ENCODE data around the gene EFHB.

DNA sequence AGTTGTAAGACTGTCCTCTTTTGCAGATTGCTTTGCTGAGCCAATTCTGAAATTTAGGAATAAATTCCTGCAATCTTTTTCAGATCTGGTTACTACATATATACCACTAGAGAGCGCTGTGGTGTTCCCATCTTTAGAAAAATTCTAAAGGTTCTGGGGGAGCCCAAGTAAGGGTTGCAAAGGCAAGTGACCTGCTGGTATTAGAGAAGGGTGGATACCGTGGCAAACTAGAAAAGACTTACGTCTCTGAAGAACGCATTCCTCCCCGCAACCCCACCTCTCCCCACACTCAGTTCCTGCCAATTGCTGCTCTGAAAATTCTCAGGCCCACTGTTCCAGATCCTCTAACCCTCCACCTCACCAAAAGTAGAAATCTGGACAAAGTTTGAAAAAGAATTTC, 48.5 kb downstream of the EFHB start:
- TF ChIP-seq, protein P1, sequence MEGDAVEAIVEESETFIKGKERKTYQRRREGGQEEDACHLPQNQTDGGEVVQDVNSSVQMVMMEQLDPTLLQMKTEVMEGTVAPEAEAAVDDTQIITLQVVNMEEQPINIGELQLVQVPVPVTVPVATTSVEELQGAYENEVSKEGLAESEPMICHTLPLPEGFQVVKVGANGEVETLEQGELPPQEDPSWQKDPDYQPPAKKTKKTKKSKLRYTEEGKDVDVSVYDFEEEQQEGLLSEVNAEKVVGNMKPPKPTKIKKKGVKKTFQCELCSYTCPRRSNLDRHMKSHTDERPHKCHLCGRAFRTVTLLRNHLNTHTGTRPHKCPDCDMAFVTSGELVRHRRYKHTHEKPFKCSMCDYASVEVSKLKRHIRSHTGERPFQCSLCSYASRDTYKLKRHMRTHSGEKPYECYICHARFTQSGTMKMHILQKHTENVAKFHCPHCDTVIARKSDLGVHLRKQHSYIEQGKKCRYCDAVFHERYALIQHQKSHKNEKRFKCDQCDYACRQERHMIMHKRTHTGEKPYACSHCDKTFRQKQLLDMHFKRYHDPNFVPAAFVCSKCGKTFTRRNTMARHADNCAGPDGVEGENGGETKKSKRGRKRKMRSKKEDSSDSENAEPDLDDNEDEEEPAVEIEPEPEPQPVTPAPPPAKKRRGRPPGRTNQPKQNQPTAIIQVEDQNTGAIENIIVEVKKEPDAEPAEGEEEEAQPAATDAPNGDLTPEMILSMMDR (conservative IDR thresholded peaks at IDR 0.05 in 1 of 2, IDR thresholded peaks at IDR 0.05 in 1 of 2; ENCODE audit: extremely low read depth in 1 of 2, insufficient read depth in 1 of 2, low read depth in 1 of 2, low read length in 2 of 2) = peak; percentile 49 to 61
- no peak for TF ChIP-seq EZH2 (IDR thresholded peaks at IDR 0.05; ENCODE audit: borderline replicate concordance, low read length)

Measured in mammary epithelial cell (primary cell).